Endothelial cell of umbilical vein (primary cell): ENCODE measurements around the gene DPP6.

Experiments used
- CTCF ChIP-seq, 2 donors: IDR thresholded peaks; 1 replicate in 1 of 2; 2 replicates in 1 of 2; pipeline ENCODE4 v1.5.1; 2011; ENCODE audit warnings: low read length in 2 of 2, mild to moderate bottlenecking in 2 of 2, moderate library complexity in 2 of 2, control low read depth in 1 of 2, inconsistent platforms in 1 of 2, low read depth in 1 of 2; ENCODE audit not compliant: insufficient read depth in 1 of 2; ENCODE audit errors: extremely low read depth in 1 of 2
- EZH2 ChIP-seq: IDR thresholded peaks from 2 replicates; pipeline ENCODE4 v1.6.1; 2012; ENCODE audit warnings: borderline replicate concordance, low read depth, mild to moderate bottlenecking, moderate library complexity, low read length, inconsistent platforms; ENCODE audit not compliant: severe bottlenecking
- FOS ChIP-seq: IDR thresholded peaks from 2 replicates; pipeline ENCODE4 v1.6.1; 2011; ENCODE audit warnings: mild to moderate bottlenecking, low read length, moderate library complexity, borderline replicate concordance; ENCODE audit not compliant: insufficient read depth
- MAX ChIP-seq: IDR thresholded peaks from 2 replicates; pipeline ENCODE4 v1.6.1; 2011; ENCODE audit not compliant: insufficient read depth, insufficient read length
- MYC ChIP-seq: IDR thresholded peaks from one replicate; pipeline ENCODE4 v1.6.1; 2011; ENCODE audit warnings: mild to moderate bottlenecking, low read depth, low read length
- POLR2A ChIP-seq: IDR thresholded peaks from 2 replicates; pipeline ENCODE4 v1.6.1; 2012; ENCODE audit warnings: low read depth, mild to moderate bottlenecking, control low read depth, low read length
- POLR2AphosphoS5 ChIP-seq: IDR thresholded peaks from 2 replicates; pipeline ENCODE4 v1.6.1; 2012; ENCODE audit warnings: low read depth, mild to moderate bottlenecking, control low read depth, low read length, moderate library complexity; ENCODE audit not compliant: insufficient read depth

GRCh38 chr7:154759989-154760388 is 707.8 kb downstream of the DPP6 start:
- TF ChIP-seq CTCF (IDR thresholded peaks at IDR 0.05; ENCODE audit: extremely low read depth in 1 of 2, insufficient read depth in 1 of 2, low read depth in 1 of 2, low read length in 2 of 2): no peak
- no peak for TF ChIP-seq POLR2AphosphoS5
- TF ChIP-seq FOS: no peak
- TF ChIP-seq POLR2A: no peak
- TF ChIP-seq MYC: no peak
- TF ChIP-seq MAX: no peak
- TF ChIP-seq EZH2: no peak
